DMS 273 (cell line): ENCODE data around the gene ILF2.
A peak's percentile ranks its signal among the peaks of the same experiment; 100 is the strongest.
"Not testable (repeated sequence)": the region's sequence is repeated elsewhere in the genome, so short reads cannot be mapped to it uniquely, and the experiment has no call there.

Source experiments
- DNase-seq: peaks from one replicate; lab custom pipeline; 2025; ENCODE audit not compliant: unreplicated experiment; lab: John Stamatoyannopoulos, UW

ILF2 gene

DNA sequence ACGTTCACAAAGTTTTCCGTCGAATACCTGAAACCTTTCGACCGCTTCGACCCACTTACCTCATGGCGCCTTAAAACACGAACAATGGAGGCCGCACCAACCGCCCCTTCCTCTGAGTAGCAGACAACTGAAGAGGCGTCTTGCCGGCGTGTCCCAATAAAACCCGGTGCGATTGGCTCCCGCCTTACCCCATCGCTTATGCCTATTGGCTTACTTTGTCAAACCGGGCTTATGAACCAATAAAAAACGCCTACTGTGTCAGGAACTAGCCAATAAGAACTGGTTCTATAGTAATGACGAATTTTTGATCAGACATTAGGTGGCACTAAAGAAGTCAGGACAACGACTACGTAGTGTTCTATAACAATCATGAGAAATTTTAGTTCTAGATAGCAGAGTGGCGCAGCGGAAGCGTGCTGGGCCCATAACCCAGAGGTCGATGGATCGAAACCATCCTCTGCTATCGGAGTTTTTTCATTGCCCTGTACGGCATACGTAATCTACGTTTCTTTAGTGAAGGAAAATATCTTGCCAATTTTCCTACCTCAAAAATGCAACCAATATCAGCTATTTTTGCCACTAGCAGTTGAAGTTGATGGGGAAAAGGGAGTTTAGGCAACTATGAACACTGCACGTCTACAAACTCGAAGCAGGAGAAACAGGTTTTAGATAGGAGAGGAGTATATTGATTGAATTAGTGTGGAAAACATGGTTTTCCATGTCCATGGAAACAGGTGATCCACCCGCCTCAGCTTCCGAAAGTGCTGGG is at the start of gene ILF2:
Gene ILF2, minus strand, starts transcription at position 135 of the 769 bp plus-strand sequence. Its CDS starts 71 bp downstream, at position 64.
- peak; percentile 99 for DNase-seq

GRCh38 chr1:153717330-153717729 is 46.5 kb upstream of the ILF2 start:
- no peak for DNase-seq

DNA sequence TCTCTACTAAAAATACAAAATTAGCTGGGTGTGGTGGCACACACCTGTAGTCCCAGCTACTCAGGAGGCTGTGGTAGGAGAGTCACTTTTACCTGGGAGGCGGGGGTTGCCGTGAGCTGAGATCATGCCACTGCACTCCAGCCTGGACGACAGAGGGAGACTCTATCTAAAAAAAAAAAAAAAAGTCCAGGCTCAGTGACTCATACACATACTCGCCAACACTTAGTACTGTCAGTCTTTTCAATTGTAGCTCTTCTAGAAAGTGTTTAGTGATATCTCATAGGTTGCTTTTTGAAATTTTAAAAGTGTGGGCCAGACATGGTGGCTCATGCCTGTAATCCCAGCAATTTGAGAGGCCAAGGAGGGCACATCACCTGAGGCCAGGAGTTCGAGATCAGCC is 45.4 kb upstream of the ILF2 start:
- DNase-seq, result not testable (repeated sequence)

- no peak for DNase-seq
Measured at GRCh38 chr1:153711026-153711425, 40.2 kb upstream of the ILF2 start.

DNA sequence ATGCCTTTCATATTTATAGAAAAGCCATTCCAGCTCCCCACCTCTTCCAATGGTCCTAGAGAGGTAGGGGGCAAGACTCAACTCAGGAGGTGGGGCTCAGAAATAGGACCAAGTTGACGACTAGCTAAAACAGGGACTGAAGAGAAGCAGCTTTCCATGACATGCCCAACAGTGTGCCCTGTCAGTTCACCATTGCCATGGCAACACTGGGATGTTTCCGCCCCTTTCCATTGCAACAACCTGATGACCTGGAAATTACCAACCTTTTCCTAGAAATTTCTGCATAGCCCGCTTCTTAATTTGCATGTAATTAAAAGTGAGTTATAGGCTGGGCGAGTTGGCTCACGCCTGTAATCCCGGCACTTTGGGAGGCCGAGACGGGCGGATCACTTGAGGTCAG is 34.7 kb upstream of the ILF2 start:
- DNase-seq, result no peak

GRCh38 chr1:153699768-153700167 is 29.0 kb upstream of the ILF2 start:
- no peak for DNase-seq

GRCh38 chr1:153698923-153699714 is 28.3 kb upstream of the ILF2 start:
- DNase-seq, result no peak

GRCh38 chr1:153698020-153698922 is 27.5 kb upstream of the ILF2 start:
- peak; percentile 92 for DNase-seq

- DNase-seq, result peak; percentile 57
Measured at GRCh38 chr1:153697191-153698019, 26.6 kb upstream of the ILF2 start.

DNA sequence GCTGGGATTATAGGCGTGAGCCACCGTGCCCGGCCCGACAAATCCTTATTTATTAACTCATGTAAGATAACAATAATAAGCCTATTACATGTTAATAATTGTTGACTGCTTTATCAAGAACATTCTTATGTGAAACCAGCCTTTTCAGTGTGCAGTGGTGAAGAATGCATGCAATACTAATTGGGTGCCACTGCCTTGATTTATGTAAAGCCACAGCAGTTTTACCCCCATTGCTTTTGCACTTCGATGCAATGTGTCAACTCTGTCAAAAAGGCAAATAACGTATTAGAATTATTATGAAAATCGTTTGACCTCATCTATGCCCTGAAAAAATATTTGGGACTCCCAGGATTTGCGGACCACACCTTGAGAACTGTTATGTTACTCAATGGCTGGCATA is 25.9 kb upstream of the ILF2 start:
- no peak for DNase-seq

DNA sequence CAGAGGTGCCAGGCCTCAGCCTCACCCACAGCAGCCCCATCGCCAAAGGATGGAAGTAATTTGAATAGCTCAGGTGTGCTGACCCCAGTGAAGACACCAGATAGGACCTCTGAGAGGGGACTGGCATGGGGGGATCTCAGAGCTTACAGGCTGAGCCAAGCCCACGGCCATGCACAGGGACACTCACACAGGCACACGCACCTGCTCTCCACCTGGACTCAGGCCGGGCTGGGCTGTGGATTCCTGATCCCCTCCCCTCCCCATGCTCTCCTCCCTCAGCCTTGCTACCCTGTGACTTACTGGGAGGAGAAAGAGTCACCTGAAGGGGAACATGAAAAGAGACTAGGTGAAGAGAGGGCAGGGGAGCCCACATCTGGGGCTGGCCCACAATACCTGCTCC is 22.7 kb upstream of the ILF2 start:
- DNase-seq, result no peak

- DNase-seq, result no peak
Measured at GRCh38 chr1:153688736-153689328, 18.0 kb upstream of the ILF2 start.

DNA sequence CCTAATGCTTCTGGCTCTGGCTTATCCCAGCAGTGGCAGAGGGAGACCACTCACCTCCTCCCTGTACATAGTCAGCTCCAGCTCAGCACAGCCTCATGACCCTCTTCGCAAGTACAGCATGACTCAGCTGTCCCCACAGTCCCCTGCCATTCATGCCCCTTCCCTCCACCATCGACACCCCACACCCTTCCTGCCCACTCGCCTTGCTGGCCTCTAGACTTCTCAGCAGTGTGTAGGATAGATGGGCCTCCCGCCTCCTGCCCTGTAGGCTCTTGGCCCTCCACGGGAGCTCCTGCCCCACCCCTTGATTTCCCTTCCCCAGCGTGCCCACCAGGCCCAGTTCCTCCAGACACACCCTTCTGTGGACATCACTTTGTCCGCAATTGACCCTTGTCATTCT is 17.5 kb upstream of the ILF2 start:
- DNase-seq, result no peak

DNA sequence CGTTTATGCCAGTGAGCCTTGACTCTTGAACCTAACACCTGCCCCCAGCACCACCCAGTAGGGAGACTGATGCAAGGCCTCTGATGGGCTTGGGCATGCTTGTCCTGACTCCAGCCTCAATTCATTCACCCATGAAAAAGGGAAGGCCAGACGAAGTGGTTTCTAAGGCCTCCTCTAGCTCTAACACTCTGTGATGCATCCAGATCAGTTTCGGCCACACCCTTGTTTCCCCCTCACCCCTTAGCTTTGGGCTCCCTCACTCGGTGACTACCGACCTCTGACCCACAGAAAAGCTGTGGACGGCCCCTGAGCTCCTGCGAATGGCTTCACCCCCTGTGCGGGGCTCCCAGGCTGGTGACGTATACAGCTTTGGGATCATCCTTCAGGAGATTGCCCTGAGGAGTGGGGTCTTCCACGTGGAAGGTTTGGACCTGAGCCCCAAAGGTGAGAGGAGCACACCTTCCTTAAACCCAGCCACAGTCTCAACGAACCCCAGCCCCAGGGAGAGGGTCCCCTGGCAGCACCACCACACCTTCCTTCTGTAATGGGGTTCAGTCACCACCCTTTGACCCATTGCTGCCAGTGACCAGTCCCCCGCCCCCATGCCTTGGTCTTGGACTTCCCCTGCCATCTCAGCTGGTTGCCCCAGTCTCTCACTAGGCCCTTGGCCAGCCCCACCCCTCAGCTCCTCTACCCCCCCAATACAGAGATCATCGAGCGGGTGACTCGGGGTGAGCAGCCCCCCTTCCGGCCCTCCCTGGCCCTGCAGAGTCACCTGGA is 16.7 kb upstream of the ILF2 start:
- DNase-seq, result no peak

DNA sequence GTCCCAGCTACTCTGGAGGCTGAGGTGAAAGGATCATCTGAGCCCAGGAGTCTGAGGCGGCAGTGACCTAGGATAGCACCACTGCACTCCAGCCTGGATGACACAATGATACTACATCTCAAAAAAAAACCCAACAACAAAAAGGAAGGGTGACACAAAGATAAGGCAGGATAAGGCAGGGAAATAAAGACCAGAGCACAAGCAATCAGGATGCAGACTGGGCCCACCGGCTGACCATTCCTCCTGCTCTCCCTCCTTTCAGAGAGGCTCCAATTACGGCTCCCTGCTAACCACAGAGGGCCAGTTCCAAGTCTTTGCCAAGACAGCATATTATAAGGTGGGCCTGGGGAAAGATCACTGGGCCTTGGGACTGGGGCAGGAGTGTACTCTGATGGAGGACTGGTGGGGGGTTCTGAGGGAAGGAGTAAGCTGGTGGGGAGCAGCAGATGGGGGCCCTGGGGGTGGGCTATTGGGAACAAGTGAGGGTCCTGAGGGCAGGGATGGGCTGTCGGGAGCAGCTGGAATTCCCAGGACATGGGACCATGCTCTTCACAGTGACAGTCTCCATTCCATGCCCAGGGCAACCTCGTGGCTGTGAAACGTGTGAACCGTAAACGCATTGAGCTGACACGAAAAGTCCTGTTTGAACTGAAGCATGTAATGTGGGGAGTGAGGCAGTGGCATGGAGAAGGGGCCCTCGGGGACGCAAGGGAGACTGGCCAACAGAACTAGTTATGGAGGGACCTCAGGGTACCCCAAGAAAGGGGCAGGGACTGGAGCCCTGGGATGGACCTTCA is 14.9 kb upstream of the ILF2 start:
- DNase-seq, result no peak

- DNase-seq, result no peak
Measured at GRCh38 chr1:153684892-153685291, 14.1 kb upstream of the ILF2 start.

DNA sequence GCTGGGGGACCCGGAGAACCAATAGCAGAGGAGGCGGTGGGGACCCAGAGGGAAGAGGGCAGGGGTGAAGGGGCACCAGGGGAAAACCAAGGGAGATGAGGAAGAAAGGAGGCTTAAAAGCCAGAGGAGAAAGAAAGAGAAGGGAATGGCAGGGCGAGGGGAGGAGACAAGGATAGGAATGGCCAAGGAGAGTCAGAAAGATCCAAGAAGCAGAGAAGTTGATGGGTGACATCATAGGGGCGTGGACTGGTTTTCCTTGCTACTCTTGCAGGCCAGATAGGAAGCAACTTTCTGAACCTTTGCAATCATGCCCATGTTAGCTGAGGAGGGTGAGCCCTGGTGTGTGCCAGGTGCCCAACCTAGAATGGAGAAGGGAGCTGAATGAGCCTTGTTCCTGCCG is 13.1 kb upstream of the ILF2 start:
- DNase-seq, result no peak

DNA sequence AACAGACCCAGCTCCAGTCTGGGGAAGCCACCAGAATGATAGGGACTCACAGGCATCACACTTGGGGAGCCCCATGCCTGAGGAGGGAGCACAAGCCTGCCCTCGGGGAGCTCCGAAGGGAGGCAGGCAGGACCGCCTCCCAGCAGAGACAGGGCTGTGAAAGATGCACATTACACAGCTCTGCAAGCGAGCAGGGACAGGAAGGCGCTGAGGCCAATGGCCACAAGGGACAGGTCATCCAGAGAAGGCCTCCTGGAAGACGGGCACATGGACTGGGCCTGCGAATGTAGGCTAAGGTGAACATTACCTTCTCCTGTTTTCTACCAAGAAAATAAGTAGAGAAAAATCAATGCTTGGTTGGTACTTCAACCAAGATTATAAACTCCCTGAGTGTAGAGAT is 11.9 kb upstream of the ILF2 start:
- no peak for DNase-seq

DNA sequence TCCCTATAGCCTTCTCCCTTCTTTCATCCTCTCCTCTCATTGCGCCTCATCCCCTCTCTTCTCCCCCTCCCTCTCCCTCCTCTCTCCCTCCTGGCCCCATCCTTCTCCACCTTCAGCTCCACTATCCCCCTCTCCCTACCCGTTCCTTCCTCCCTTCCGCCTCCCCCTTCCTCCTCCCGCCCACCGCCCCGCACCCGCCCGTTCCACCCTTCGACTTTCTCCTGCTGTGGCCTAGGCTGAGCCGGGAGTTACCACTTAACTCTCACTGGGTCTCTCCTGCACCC is 9.3 kb upstream of the ILF2 start:
- no peak for DNase-seq
